CD4-positive, alpha-beta T cell (primary cell): Measurements from ENCODE around the gene STXBP3. TPM values are rescaled to one million over a fixed set of nuclear protein-coding genes. Genes with fewer than 3 reads are reported as not detected.
"Not testable (repeated sequence)": the region's sequence is repeated elsewhere in the genome, so short reads cannot be mapped to it uniquely, and the experiment has no call there.

Source experiments
- ATAC-seq: fragments of 200-7000 bp; cut with Tn5 transposase; one replicate; pipeline ENCODE4 v1.10.0; 2022; ENCODE audit warnings: mild to moderate bottlenecking; ENCODE audit not compliant: poor library complexity
- CTCF ChIA-PET: fragments of 350-600 bp; sonication (Branson Sonifier 250); formaldehyde crosslinking; loops from one replicate; lab custom pipeline; 2021; ENCODE audit warnings: antibody characterized with exemption, inconsistent platforms; lab: Charles Lee
- POLR2A ChIA-PET: fragments of 350-600 bp; sonication (Branson Sonifier 250); formaldehyde crosslinking; loops from one replicate; lab custom pipeline; 2021; ENCODE audit warnings: antibody characterized with exemption, inconsistent platforms; lab: Charles Lee
- DNase-seq, 14 experiments: peaks; one replicate each; pipeline ENCODE4 v3.0.0-alpha.2; 2013 to 2020; ENCODE audit warnings: mixed read lengths in 2 of 14
- H3K27ac ChIP-seq, 2 donors: one replicate each; pipeline versions ENCODE4 v1.5.1 to v1.7.0; 2013; ENCODE audit warnings: low read length in 2 of 2, low read depth in 1 of 2, mild to moderate bottlenecking in 1 of 2
- H3K27me3 ChIP-seq, 2 experiments: 1 replicate in 1 of 2; 2 replicates in 1 of 2; pipeline versions ENCODE4 v1.6.1 to v1.7.0; 2013; ENCODE audit warnings: low read length in 2 of 2, control low read depth in 1 of 2, mild to moderate bottlenecking in 1 of 2, moderate library complexity in 1 of 2; ENCODE audit not compliant: insufficient read depth in 2 of 2, control insufficient read depth in 1 of 2
- H3K36me3 ChIP-seq: one replicate; pipeline ENCODE4 v1.6.1; 2013; ENCODE audit warnings: low read length, control low read depth; ENCODE audit not compliant: insufficient read depth
- H3K4me1 ChIP-seq: one replicate; pipeline ENCODE4 v1.6.1; 2013; ENCODE audit warnings: low read length, control low read depth; ENCODE audit not compliant: insufficient read depth
- H3K4me3 ChIP-seq: one replicate; pipeline ENCODE4 v1.5.1; 2013; ENCODE audit warnings: mild to moderate bottlenecking, low read length, moderate library complexity
- H3K9me3 ChIP-seq, 2 experiments: 1 replicate in 1 of 2; 2 replicates in 1 of 2; pipeline versions ENCODE4 v1.6.1 to v1.7.0; 2013; ENCODE audit warnings: low read length in 2 of 2, mild to moderate bottlenecking in 2 of 2, control low read depth in 1 of 2, moderate library complexity in 1 of 2; ENCODE audit not compliant: control insufficient read depth in 1 of 2, insufficient read depth in 1 of 2
- H3K27ac Mint-ChIP-seq: one replicate; pipeline ENCODE4 v1.8.0; 2020; ENCODE audit warnings: mixed read lengths
- H3K27me3 Mint-ChIP-seq: one replicate; pipeline ENCODE4 v1.8.0; 2021; ENCODE audit warnings: mixed read lengths
- H3K36me3 Mint-ChIP-seq: one replicate; pipeline ENCODE4 v1.8.0; 2021; ENCODE audit warnings: low read depth, mixed read lengths
- H3K4me1 Mint-ChIP-seq: one replicate; pipeline ENCODE4 v1.8.0; 2021; ENCODE audit warnings: low read depth, mixed read lengths
- H3K4me3 Mint-ChIP-seq: one replicate; pipeline ENCODE4 v1.8.0; 2020; ENCODE audit warnings: mild to moderate bottlenecking, mixed read lengths
- H3K9me3 Mint-ChIP-seq: one replicate; pipeline ENCODE4 v1.8.0; 2020; ENCODE audit warnings: mixed read lengths
- CTCF ChIP-seq: fragments of 200-600 bp; IDR thresholded peaks from one replicate; pipeline ENCODE4 v1.8.0; 2022; ENCODE audit warnings: antibody characterized with exemption, mild to moderate bottlenecking
- intact Hi-C, 2 experiments: fragments of 100-400 bp; cut with DNase I in 1 of 2; cut with micrococcal nuclease in 1 of 2; formaldehyde crosslinking; loops; one replicate each; pipeline versions ENCODE4 v1.15.1 to v1.9.0; 2023 to 2025; cut with DNase I, micrococcal nuclease
- total RNA-seq, 174 experiments: library from RNA in 2 of 174; stranded (reverse) in 2 of 174; gene quantifications; one replicate each; pipeline ENCODE4 v1.2.3 and lab custom pipeline; 2021 to 2026

Gene STXBP3
- total RNA-seq, 2 experiments from 2014 or later = 41.6 to 50.5 TPM

- Mint-ChIP-seq H3K4me1 (peaks cover 80% of the 10 kb centered on the region), H3K27me3 (no peaks in the 10 kb centered on the region), H3K27ac (peak overlapping the region; percentile 97), H3K36me3 (peaks cover 70% of the 10 kb centered on the region), H3K4me3 (peak overlapping the region; percentile 42), H3K9me3 (no peaks in the 10 kb centered on the region)
- Histone ChIP-seq H3K36me3 (peaks cover 60% of the 10 kb centered on the region), H3K9me3 (no peaks in the 10 kb centered on the region), H3K27ac (no peak overlapping the region), H3K4me1 (peaks cover 46% of the 10 kb centered on the region), H3K27me3 (no peaks in the 10 kb centered on the region), H3K4me3 (no peak overlapping the region)
- intact Hi-C loops = no loop called here
- CTCF ChIA-PET = interaction anchor here (1.5 kb wide), 1 partner anchor 9 kb away, joined by 4 read pairs; no protein-coding TSS in a partner anchor
- ATAC-seq (no peak), DNase-seq (peak in 1 of 14 experiments; percentile 45)
- TF ChIP-seq CTCF = no peak
- POLR2A ChIA-PET = interaction anchor here (0.7 to 9.7 kb wide), 3 partner anchors 8 to 40 kb away, joined by 3 to 160 read pairs (median 3); partner anchors contain the start of genes HENMT1 and PRPF38B
These were observed 45.2 kb upstream of the STXBP3 start for GRCh38 chr1:108701176-108701849.

- Mint-ChIP-seq H3K36me3 (peaks cover 62% of the 10 kb centered on the region), H3K27ac (peak overlapping the region; percentile 97), H3K4me1 (peaks cover 77% of the 10 kb centered on the region)
- ChIA-PET CTCF (interaction anchor here (1.5 kb wide), 1 partner anchor 9 kb away, joined by 4 read pairs; no protein-coding TSS in a partner anchor), POLR2A (interaction anchor here (0.6 to 9.7 kb wide), 6 partner anchors 9 to 57 kb away, joined by 3 to 160 read pairs (median 4); partner anchors contain the start of genes HENMT1, PRPF38B and STXBP3)
- not testable (repeated sequence) for H3K9me3 Mint-ChIP-seq, DNase-seq, H3K4me3 Mint-ChIP-seq, H3K27me3 ChIP-seq, H3K9me3 ChIP-seq, ATAC-seq, H3K27me3 Mint-ChIP-seq, H3K4me3 ChIP-seq
- intact Hi-C loops = loop anchor here in 1 of 2 experiments (2.0 kb wide), 1 partner anchor 45 kb away; the partner anchor contains the start of gene STXBP3
- Histone ChIP-seq H3K4me1 (peaks cover 44% of the 10 kb centered on the region), H3K36me3 (peaks cover 52% of the 10 kb centered on the region), H3K27ac (peak overlapping the region in 1 of 2 donors; percentile 5)
These were observed 44.4 kb upstream of the STXBP3 start for GRCh38 chr1:108702109-108702508.

- H3K4me3 ChIP-seq = peak overlapping the region; percentile 14
- Mint-ChIP-seq H3K36me3 (peaks cover 44% of the 10 kb centered on the region), H3K27ac (peak overlapping the region; percentile 97), H3K9me3 (no peaks in the 10 kb centered on the region), H3K27me3 (no peaks in the 10 kb centered on the region), H3K4me1 (peaks cover 63% of the 10 kb centered on the region), H3K4me3 (peak overlapping the region; percentile 75)
- no peak for TF ChIP-seq CTCF
- no peaks in the 10 kb centered on the region for H3K27me3 ChIP-seq
- H3K36me3 ChIP-seq = peaks cover 34% of the 10 kb centered on the region
- ChIA-PET POLR2A (interaction anchor here (0.6 to 9.7 kb wide), 7 partner anchors 11 to 671 kb away, joined by 3 to 160 read pairs (median 5); partner anchors contain the start of genes EEIG2, HENMT1 and PRPF38B), CTCF (interaction anchor here (0.9 to 1.8 kb wide), 3 partner anchors 11 to 144 kb away, joined by 3 to 8 read pairs (median 6); partner anchors contain the start of genes EEIG2 and PRPF38B)
- ATAC-seq (peak; percentile 70), DNase-seq (peak in 5 of 14 experiments; percentile 20 to 83 (median 74))
- intact Hi-C loops = loop anchor here in 1 of 2 experiments (1.0 to 2.0 kb wide), 2 partner anchors 12 to 43 kb away; partner anchors contain the start of genes PRPF38B and STXBP3
- H3K4me1 ChIP-seq = peaks cover 43% of the 10 kb centered on the region
- H3K27ac ChIP-seq = peak overlapping the region; percentile 49 to 82
- no peaks in the 10 kb centered on the region for H3K9me3 ChIP-seq
These were observed 42.5 kb upstream of the STXBP3 start for GRCh38 chr1:108703939-108704338.
